ENCODE results near the gene DNAJC1.

DNA sequence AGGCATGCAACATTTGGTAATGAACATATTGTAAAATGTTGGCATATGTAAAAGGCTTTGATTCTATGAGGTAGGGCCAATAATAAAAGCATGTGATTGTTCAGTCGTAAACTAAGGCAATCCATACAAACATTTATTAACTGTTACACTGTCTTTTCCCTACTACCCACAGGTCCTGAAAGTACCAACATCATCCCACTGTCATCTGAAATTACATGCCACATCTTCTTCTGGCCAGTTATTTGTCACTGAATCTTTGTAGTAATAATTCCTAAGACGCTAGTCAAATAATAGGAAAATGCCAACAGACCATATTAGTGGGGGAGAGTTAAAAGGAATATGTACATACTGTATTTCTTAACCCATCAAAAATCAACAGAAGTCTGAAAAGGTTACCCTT is 27.2 kb downstream of the DNAJC1 start:
- TF ChIP-seq, protein P1, sequence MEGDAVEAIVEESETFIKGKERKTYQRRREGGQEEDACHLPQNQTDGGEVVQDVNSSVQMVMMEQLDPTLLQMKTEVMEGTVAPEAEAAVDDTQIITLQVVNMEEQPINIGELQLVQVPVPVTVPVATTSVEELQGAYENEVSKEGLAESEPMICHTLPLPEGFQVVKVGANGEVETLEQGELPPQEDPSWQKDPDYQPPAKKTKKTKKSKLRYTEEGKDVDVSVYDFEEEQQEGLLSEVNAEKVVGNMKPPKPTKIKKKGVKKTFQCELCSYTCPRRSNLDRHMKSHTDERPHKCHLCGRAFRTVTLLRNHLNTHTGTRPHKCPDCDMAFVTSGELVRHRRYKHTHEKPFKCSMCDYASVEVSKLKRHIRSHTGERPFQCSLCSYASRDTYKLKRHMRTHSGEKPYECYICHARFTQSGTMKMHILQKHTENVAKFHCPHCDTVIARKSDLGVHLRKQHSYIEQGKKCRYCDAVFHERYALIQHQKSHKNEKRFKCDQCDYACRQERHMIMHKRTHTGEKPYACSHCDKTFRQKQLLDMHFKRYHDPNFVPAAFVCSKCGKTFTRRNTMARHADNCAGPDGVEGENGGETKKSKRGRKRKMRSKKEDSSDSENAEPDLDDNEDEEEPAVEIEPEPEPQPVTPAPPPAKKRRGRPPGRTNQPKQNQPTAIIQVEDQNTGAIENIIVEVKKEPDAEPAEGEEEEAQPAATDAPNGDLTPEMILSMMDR (IDR thresholded peaks at IDR 0.05): no peak
- TF ChIP-seq POLR2A (IDR thresholded peaks at IDR 0.05): no peak
